GM18867 (cell line): ENCODE data around the gene LAS1L.
A peak's percentile ranks its signal among the peaks of the same experiment; 100 is the strongest.
"Not testable (repeated sequence)": the region's sequence is repeated elsewhere in the genome, so short reads cannot be mapped to it uniquely, and the experiment has no call there.

ENCODE experiments used
- ATAC-seq: cut with Tn5 transposase; IDR thresholded peaks from one replicate; pipeline ENCODE4 v1.9.1; 2021; ENCODE audit warnings: mild to moderate bottlenecking, moderate library complexity; ENCODE audit not compliant: unreplicated experiment

The LAS1L gene

GRCh38 chrX:65534450-65535292, at the start of gene LAS1L:
LAS1L (minus strand) TSS chrX:65534787; CDS start chrX:65534715, 72 bp downstream.
- ATAC-seq: peak; percentile 99

- no peak for ATAC-seq
Observed at GRCh38 chrX:65582450-65583082, 48.0 kb upstream of the LAS1L start.

DNA sequence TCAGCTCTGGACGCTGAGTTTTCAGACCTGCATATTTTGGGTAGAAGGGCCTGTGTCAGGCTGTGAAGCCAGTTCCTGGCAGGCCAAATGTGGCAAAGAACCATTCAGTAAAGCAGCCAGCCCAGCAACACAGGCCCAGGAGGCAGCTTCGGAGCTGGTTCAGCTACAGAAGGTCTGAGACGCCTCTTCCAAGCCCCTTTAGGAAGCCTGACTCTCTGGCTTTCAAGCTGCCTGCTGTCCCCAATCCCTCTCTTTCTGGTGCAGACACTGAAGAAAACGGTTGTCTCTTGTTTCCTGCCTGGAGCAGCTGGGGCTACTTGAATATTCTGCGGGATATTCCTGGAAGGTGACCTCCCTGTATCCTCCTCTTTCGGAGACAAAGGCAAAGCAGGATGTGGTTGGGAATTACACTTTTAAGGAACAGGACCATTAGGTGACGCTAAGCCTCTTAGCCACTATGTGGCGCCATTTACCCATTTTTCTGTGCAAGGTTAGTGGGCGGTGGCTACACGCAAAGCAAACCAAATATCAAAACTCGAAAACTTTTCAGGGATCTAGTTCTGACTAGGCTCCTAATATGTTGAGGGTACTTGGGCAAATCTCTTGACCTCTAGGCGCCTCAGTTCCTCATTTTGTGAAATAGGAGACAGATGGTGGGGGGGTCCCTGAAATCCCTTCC, 47.2 kb upstream of the LAS1L start:
- ATAC-seq: peak; percentile 82

GRCh38 chrX:65578346-65578745, 43.8 kb upstream of the LAS1L start:
- ATAC-seq: no peak

- no peak for ATAC-seq
Observed at GRCh38 chrX:65576160-65576559, 41.6 kb upstream of the LAS1L start.

GRCh38 chrX:65575022-65575421, 40.4 kb upstream of the LAS1L start:
- no peak for ATAC-seq

GRCh38 chrX:65574356-65574755, 39.8 kb upstream of the LAS1L start:
- ATAC-seq: no peak

DNA sequence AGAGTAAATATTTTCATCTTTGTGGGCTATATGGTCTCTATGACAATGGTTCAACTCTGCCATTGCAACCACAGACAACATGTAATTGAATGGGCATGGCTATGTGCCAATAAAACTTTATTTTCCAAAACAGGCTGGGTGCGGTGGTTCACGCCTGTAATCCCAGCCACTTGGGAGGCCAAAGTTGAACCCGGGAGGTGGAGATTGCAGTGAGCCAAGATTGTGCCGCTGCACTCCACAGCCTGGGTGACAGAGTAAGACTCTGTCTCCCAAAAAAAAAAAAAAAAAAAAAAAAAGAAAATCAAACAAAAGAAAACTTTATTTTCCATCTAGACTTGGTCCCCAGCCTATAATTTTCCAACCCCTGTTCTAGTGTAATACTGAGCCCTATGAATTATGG, 38.4 kb upstream of the LAS1L start:
- ATAC-seq: no peak

DNA sequence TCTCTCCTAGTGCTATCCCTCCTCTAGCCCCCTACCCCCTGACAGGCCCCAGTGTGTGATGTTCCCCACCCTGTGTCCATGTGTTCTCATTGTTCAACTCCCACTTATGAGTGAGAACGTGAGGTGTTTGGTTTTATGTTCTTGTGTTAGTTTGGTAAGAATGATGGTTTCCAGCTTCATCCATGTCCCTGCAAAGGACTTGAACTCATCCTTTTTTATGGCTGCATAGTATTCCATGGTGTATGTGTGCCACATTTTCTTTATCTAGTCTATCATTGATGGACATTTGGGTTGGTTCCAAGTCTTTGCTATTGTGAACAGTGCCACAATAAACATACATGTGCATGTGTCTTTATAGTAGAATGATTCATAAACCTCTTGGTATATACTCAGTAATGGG, 28.3 kb upstream of the LAS1L start:
- not testable (repeated sequence) for ATAC-seq

GRCh38 chrX:65551489-65552339, 17.1 kb upstream of the LAS1L start:
- no peak for ATAC-seq

- ATAC-seq: no peak
Observed at GRCh38 chrX:65551086-65551485, 16.5 kb upstream of the LAS1L start.

- ATAC-seq: no peak
Observed at GRCh38 chrX:65545456-65545855, 10.9 kb upstream of the LAS1L start.

- no peak for ATAC-seq
Observed at GRCh38 chrX:65537229-65537628, 2.6 kb upstream of the LAS1L start.

DNA sequence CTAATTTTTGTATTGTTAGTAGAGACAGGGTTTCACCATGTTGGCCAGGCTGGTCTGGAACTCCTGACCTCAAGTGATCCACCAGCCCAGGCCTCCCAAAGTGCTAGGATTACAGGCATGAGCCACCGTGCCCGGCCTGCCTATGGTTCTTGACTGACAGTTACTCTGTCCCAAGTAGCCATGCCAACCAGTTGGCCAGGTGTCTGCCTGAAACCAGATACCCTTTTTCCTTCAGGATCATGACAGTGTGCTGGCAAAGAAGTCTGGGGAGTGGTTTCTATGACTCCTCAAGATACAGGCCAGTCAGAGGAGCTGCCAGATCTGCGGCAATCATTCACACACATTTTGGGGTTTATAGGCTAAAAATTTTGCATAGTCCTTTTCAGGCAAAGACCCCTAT, 1.7 kb upstream of the LAS1L start:
- ATAC-seq: no peak

DNA sequence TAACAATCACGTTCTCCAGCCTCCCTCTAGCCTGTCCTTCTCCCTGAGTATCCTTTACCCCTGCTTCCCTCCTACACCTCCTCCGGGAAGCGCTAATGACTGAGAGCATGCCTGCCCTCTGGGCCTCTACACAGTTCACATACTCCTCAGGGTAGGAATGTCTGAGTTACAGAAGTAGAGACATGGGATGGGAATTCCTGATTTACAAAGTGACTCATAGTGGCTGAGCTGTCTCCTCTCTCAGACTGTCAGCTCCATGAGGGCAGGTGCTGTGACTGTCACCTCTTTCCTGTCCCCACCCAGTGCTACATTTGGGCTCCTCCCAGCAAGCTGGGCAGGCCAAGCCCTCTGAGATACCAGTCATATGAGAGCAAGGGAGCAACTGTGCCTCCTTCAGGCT, 2.6 kb downstream of the LAS1L start:
- ATAC-seq: no peak

DNA sequence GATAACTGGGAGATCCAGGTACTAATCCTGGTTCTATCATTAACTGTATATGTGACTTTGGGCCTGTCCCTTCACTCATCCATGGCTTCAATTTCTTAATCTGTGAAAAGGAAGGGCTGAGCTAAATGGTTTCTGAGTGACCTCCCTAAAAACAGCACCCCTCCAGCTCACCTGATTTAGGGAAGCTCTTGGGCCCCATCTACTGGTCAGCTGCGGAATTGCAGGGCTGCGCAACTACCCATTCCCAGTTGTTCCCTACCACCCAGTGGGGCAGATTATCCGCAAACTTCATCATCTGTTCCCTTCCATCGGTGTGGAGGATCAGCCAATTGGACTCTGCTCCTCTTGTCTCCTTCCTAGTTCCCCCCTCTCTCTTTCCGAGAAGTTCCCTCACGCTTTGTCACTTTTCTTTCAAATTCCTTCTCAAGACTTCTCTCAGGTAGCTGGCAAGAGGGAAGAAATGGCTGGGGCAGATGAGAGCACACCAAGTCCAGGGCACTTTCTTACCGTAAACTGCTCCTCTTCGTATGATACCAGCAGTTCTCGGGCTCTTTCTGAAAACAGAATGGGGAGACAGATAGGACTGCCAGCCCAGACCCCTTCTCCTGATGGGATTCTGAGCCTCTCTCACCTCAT, 5.8 kb downstream of the LAS1L start:
- ATAC-seq: peak; percentile 63

DNA sequence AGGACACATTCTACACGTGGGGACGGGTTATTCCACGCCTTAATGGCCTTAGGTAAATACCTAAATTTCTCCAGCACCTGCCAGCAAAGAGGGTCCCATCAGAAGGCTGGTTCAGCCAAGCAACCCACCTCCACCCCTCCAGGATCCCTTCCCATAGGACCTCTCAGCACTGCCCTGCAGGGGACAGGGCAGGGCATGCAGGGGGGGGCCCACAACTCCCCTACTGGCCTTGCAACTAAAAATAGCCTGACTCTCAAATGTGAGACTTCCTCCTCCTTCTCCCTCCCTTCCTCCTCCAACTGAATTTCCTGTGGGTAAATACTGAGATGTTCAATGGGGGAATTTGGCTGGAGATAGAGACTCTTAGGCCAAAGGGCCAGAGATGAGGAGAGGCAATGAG, 6.3 kb downstream of the LAS1L start:
- ATAC-seq: no peak

DNA sequence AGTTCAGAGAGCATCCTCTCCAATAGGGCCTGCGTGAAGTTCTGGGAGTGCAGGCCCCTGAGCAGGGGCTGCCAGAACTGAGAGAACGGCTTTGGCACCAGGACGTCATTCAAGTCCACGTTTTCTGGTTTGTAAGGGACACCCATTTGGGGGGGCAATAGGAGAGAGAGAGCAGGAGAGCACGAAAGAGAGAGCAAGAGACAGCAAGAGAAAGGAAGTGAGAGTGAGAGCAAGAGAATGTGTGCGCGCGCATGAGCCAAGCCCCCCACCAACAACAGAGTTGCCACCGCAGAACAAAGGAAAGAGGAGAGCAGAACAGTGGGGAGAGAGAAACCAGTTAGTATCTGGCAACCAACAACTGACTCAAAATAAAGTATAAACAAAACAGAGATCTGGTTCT, 10.4 kb downstream of the LAS1L start:
- no peak for ATAC-seq

- no peak for ATAC-seq
Observed at GRCh38 chrX:65522739-65523372, 11.7 kb downstream of the LAS1L start.

- not testable (repeated sequence) for ATAC-seq
Observed at GRCh38 chrX:65519530-65519929, 15.1 kb downstream of the LAS1L start.
